Renal cortical epithelial cell (primary cell): ENCODE results near the gene EMID1. TPM values are rescaled to one million over a fixed set of nuclear protein-coding genes. Genes with fewer than 3 reads are reported as not detected.
A peak's percentile ranks its signal among the peaks of the same experiment; 100 is the strongest.
"Not testable (repeated sequence)": the region's sequence is repeated elsewhere in the genome, so short reads cannot be mapped to it uniquely, and the experiment has no call there.

Source experiments
- DNase-seq: peaks from one replicate; pipeline ENCODE4 v3.0.0-alpha.2; 2011; ENCODE audit warnings: low read depth
- total RNA-seq: library from RNA; depleted of rRNA; stranded (reverse); fragments of >200 nt; gene quantifications from 2 replicates; pipeline ENCODE4 v1.2.3, GENCODE V29; 2014

Gene EMID1
- total RNA-seq, 1 donor from 2014 or later = 0.35 TPM

- DNase-seq = no peak
These were observed 25.5 kb downstream of the EMID1 start for GRCh38 chr22:29230972-29231875.

- no peak for DNase-seq
These were observed 26.6 kb downstream of the EMID1 start for GRCh38 chr22:29231971-29232959.

- no peak for DNase-seq
These were observed 27.7 kb downstream of the EMID1 start for GRCh38 chr22:29233277-29233877.

GRCh38 chr22:29240481-29240880 lies 34.8 kb downstream of the EMID1 start:
- DNase-seq = not testable (repeated sequence)

GRCh38 chr22:29243874-29244446 lies 38.3 kb downstream of the EMID1 start:
- DNase-seq = no peak

- no peak for DNase-seq
These were observed 39.3 kb downstream of the EMID1 start for GRCh38 chr22:29244785-29245625.

GRCh38 chr22:29245626-29246385 lies 40.1 kb downstream of the EMID1 start:
- DNase-seq = peak; percentile 39

- not testable (repeated sequence) for DNase-seq
These were observed 42.2 kb downstream of the EMID1 start for GRCh38 chr22:29247891-29248290.

GRCh38 chr22:29251265-29251664 lies 45.6 kb downstream of the EMID1 start:
- DNase-seq = no peak

- no peak for DNase-seq
These were observed 46.5 kb downstream of the EMID1 start for GRCh38 chr22:29251981-29252911.

GRCh38 chr22:29253561-29254285 lies 48.0 kb downstream of the EMID1 start:
- no peak for DNase-seq

- no peak for DNase-seq
These were observed 48.6 kb downstream of the EMID1 start for GRCh38 chr22:29254286-29254660.

GRCh38 chr22:29255064-29255621 lies 49.4 kb downstream of the EMID1 start:
- no peak for DNase-seq

GRCh38 chr22:29256606-29257325 lies 51.1 kb downstream of the EMID1 start:
- DNase-seq = no peak

- DNase-seq = no peak
These were observed 52.1 kb downstream of the EMID1 start for GRCh38 chr22:29257751-29258181.

- DNase-seq = no peak
These were observed 52.9 kb downstream of the EMID1 start for GRCh38 chr22:29258407-29259252.
